Measurements from ENCODE around the gene KCTD19.

KCTD19 gene

GRCh38 chr16:67247192-67248072, 79.1 kb downstream of the KCTD19 start, which contains the start of gene FHOD1:
FHOD1 (minus strand) TSS chr16:67247481; CDS start chr16:67247410, 71 bp downstream.
- WGBS, 2 experiments (ENCODE audit: insufficient coverage in 2 of 2): 0 to 1% methylated on average over 49 to 52 of the region's 60 CpGs
- H3K27ac ChIP-seq (ENCODE audit: low read depth, low read length, severe bottlenecking): peak within 1 kb of the TSS; percentile 96

DNA sequence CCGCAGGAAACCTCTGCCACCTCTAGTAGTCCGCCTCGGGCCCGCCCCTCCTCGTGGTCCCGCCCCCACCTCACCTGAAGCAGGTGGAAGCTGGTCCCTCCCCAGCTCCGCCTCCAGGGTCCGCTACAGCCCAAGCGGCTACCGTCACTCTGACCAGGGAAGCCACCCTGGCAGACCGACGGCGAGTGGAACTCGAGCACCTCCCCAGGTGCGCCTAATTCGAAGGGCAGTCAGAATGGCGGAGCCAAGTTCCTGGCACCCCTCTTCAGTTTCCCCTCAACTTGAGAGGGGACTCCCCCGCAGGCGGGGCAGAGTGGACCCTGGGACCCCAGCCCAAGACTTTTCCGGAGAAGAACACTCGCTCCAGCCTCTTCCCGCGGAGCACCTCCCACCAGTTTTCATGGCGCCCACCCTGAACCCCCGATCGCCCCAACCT, 79.8 kb downstream of the KCTD19 start:
- H3K4me3 ChIP-seq (ENCODE audit: extremely low read depth, insufficient read depth, low read length, poor library complexity, severe bottlenecking): peak overlapping the region; percentile 86
- 0% methylated on average over 20 to 22 of the region's 26 CpGs for WGBS, 2 experiments (ENCODE audit: insufficient coverage in 2 of 2)
- H3K4me1 ChIP-seq (ENCODE audit: control insufficient read depth, insufficient read depth, low read length, poor library complexity, severe bottlenecking): peaks cover 49% of the 10 kb centered on the region
- peak overlapping the region; percentile 96 for H3K27ac ChIP-seq (ENCODE audit: low read depth, low read length, severe bottlenecking)
- no peaks in the 10 kb centered on the region for H3K9me3 ChIP-seq (ENCODE audit: control insufficient read depth, low read length)
- H3K36me3 ChIP-seq (ENCODE audit: control insufficient read depth, insufficient read depth, low read length): peaks cover 8% of the 10 kb centered on the region

More at GRCh38 chr16:67247192-67248072, 79.1 kb downstream of the KCTD19 start, which contains the start of gene FHOD1:
- Histone ChIP-seq H3K4me1 (ENCODE audit: control insufficient read depth, insufficient read depth, low read length, poor library complexity, severe bottlenecking) (peaks cover 42% of the 10 kb centered on the region), H3K4me3 (ENCODE audit: extremely low read depth, insufficient read depth, low read length, poor library complexity, severe bottlenecking) (peak within 1 kb of the TSS; percentile 86), H3K9me3 (ENCODE audit: control insufficient read depth, low read length) (no peaks in the 10 kb centered on the region), H3K36me3 (ENCODE audit: control insufficient read depth, insufficient read depth, low read length) (peaks cover 5% of the 10 kb centered on the region)

DNA sequence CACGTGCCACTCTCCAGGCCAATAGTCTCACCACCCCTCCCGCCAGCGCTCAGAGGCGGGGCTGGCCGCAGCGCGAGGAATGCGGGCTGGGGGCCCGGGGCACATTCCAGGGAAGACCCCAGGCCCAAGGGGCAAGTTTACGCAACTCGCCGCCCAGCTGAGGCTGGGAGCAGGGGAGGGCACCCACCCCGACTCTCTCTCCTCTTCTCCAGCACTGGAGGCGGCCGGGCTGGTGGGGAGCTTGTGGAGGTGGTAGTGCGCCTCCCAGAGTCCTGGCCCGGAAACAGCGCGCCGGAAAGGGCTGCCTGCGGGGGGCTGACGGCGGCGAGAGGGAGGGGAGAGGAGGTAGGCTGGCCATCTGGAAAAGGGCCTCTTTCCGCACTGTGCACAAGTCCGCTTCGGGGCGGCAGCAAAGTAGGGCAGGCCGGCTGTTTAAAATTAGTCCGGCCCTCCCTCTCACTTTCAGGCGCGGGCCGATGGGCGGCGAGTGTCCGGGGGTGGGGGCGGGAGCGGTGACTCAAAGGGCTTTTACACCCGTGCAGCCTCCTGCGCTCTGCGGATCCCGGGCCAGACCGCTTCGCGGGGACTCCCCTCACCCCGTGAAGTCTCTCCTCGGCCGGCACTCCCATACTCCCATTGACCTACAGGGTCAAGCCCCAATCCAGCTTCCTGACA, 80.3 kb downstream of the KCTD19 start:
- 0 to 1% methylated on average over 27 to 34 of the region's 48 CpGs for WGBS, 2 experiments (ENCODE audit: insufficient coverage in 2 of 2)
- Histone ChIP-seq H3K27ac (ENCODE audit: low read depth, low read length, severe bottlenecking) (peak overlapping the region; percentile 96), H3K36me3 (ENCODE audit: control insufficient read depth, insufficient read depth, low read length) (peaks cover 8% of the 10 kb centered on the region), H3K9me3 (ENCODE audit: control insufficient read depth, low read length) (no peaks in the 10 kb centered on the region), H3K4me3 (ENCODE audit: extremely low read depth, insufficient read depth, low read length, poor library complexity, severe bottlenecking) (peak overlapping the region; percentile 86), H3K4me1 (ENCODE audit: control insufficient read depth, insufficient read depth, low read length, poor library complexity, severe bottlenecking) (peaks cover 54% of the 10 kb centered on the region)

GRCh38 chr16:67245674-67246080, 80.9 kb downstream of the KCTD19 start:
- no peaks in the 10 kb centered on the region for H3K9me3 ChIP-seq (ENCODE audit: control insufficient read depth, low read length)
- WGBS, 2 experiments (ENCODE audit: insufficient coverage in 2 of 2): 15 to 32% methylated on average over 5 to 7 of the region's 8 CpGs
- peak overlapping the region; percentile 86 for H3K4me3 ChIP-seq (ENCODE audit: extremely low read depth, insufficient read depth, low read length, poor library complexity, severe bottlenecking)
- H3K36me3 ChIP-seq (ENCODE audit: control insufficient read depth, insufficient read depth, low read length): peaks cover 8% of the 10 kb centered on the region
- peaks cover 57% of the 10 kb centered on the region for H3K4me1 ChIP-seq (ENCODE audit: control insufficient read depth, insufficient read depth, low read length, poor library complexity, severe bottlenecking)
- peak overlapping the region; percentile 96 for H3K27ac ChIP-seq (ENCODE audit: low read depth, low read length, severe bottlenecking)

- H3K9me3 ChIP-seq (ENCODE audit: control insufficient read depth, low read length): no peaks in the 10 kb centered on the region
- H3K27ac ChIP-seq (ENCODE audit: low read depth, low read length, severe bottlenecking): peak overlapping the region; percentile 96
- 84 to 88% methylated on average over 3 to 4 of the region's 4 CpGs for WGBS, 2 experiments (ENCODE audit: insufficient coverage in 2 of 2)
- H3K36me3 ChIP-seq (ENCODE audit: control insufficient read depth, insufficient read depth, low read length): peaks cover 8% of the 10 kb centered on the region
- H3K4me3 ChIP-seq (ENCODE audit: extremely low read depth, insufficient read depth, low read length, poor library complexity, severe bottlenecking): peak overlapping the region; percentile 86
- peaks cover 62% of the 10 kb centered on the region for H3K4me1 ChIP-seq (ENCODE audit: control insufficient read depth, insufficient read depth, low read length, poor library complexity, severe bottlenecking)
These were observed 81.4 kb downstream of the KCTD19 start for GRCh38 chr16:67245186-67245585.

GRCh38 chr16:67244387-67245185, 82.0 kb downstream of the KCTD19 start:
- Histone ChIP-seq H3K9me3 (ENCODE audit: control insufficient read depth, low read length) (no peaks in the 10 kb centered on the region), H3K36me3 (ENCODE audit: control insufficient read depth, insufficient read depth, low read length) (peaks cover 13% of the 10 kb centered on the region), H3K4me3 (ENCODE audit: extremely low read depth, insufficient read depth, low read length, poor library complexity, severe bottlenecking) (peak overlapping the region; percentile 86), H3K4me1 (ENCODE audit: control insufficient read depth, insufficient read depth, low read length, poor library complexity, severe bottlenecking) (peaks cover 68% of the 10 kb centered on the region), H3K27ac (ENCODE audit: low read depth, low read length, severe bottlenecking) (peak overlapping the region; percentile 96)
- WGBS, 2 experiments (ENCODE audit: insufficient coverage in 2 of 2): 56 to 72% methylated on average over 4 to 5 of the region's 5 CpGs

- WGBS, 2 experiments (ENCODE audit: insufficient coverage in 2 of 2): 95 to 98% methylated on average over 4 of the region's 4 CpGs
- peaks cover 67% of the 10 kb centered on the region for H3K4me1 ChIP-seq (ENCODE audit: control insufficient read depth, insufficient read depth, low read length, poor library complexity, severe bottlenecking)
- no peak overlapping the region for H3K4me3 ChIP-seq (ENCODE audit: extremely low read depth, insufficient read depth, low read length, poor library complexity, severe bottlenecking)
- H3K9me3 ChIP-seq (ENCODE audit: control insufficient read depth, low read length): no peaks in the 10 kb centered on the region
- H3K27ac ChIP-seq (ENCODE audit: low read depth, low read length, severe bottlenecking): peak overlapping the region; percentile 96
- H3K36me3 ChIP-seq (ENCODE audit: control insufficient read depth, insufficient read depth, low read length): peaks cover 23% of the 10 kb centered on the region
These were observed 83.1 kb downstream of the KCTD19 start for GRCh38 chr16:67243481-67243880.

DNA sequence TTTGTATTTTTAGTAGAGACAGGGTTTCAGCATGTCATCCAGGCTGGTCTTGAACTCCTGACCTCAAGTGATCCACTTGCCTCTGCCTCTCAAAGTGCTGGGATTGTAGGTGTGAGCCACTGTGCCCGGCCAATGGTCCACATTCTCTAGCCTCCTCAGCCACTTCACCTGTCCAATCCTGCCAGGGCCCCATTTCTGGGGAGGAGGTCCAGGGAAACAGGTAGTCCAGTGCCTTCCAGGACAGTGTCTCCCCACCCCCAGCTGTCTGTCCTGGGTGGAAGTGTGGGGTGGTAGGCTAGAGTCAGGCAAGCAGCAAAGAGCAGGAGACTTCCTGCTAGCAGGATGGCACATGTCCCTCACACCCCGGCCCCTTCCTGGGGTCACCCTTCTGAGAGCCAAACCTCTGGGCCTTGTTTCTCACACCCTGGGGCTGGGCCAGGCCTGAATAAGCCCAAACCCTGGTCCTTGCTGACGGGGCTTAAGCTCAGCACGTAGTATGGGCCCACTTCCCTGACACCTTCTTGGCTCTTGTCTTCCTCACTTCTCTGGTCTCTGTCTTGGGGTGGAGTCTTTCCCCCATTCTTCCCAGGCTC, 84.3 kb downstream of the KCTD19 start:
- Histone ChIP-seq H3K4me1 (ENCODE audit: control insufficient read depth, insufficient read depth, low read length, poor library complexity, severe bottlenecking) (peaks cover 58% of the 10 kb centered on the region), H3K27ac (ENCODE audit: low read depth, low read length, severe bottlenecking) (peak overlapping the region; percentile 97), H3K9me3 (ENCODE audit: control insufficient read depth, low read length) (no peaks in the 10 kb centered on the region), H3K4me3 (ENCODE audit: extremely low read depth, insufficient read depth, low read length, poor library complexity, severe bottlenecking) (no peak overlapping the region), H3K36me3 (ENCODE audit: control insufficient read depth, insufficient read depth, low read length) (peaks cover 36% of the 10 kb centered on the region)
- WGBS, 2 experiments (ENCODE audit: insufficient coverage in 2 of 2): 87 to 93% methylated on average over 3 of the region's 4 CpGs

DNA sequence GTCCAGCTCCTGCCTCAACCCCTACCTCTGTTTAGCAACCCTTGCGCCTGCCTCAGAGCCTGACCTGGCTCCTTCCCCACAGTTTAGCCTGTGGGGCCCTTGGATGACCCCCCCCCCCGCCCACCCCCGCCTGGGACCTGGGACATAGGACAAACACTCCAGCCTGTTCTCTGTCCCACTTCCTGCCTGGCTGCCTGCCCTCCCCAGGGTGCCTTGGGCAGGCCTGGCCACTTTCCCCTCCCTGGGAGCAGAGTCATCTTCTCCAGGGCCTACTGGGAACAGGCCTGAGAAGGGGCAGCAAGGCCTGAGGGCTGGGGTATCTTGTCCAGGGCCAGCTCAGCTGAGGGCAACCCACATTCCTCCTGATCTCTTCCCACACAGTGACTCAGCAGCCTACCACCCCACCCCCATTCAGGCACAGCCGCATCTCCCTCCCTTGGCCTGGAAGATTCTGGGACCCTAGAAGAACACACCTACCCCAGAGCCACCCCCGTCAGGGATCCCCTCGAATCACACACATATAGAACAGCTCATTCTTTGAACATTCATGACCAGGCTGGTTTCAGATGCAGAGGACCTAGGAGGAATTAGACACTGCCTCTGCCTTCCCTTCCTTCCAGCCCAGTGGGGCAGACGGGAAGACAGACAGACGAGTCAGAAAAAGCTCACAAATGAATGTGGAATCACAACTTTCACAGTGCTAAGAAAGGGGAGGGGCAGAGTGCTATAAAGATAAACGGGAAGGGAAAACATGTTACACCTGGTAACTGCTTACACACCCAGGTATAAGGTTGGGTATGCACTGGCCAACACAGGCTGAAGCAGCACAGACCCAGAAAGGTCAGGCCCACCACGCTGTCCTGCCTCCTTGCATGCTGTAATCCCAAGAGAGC, 85.3 kb downstream of the KCTD19 start:
- WGBS, 2 experiments (ENCODE audit: insufficient coverage in 2 of 2): 75 to 79% methylated on average over 3 to 6 of the region's 10 CpGs
- no peak overlapping the region for H3K4me3 ChIP-seq (ENCODE audit: extremely low read depth, insufficient read depth, low read length, poor library complexity, severe bottlenecking)
- H3K4me1 ChIP-seq (ENCODE audit: control insufficient read depth, insufficient read depth, low read length, poor library complexity, severe bottlenecking): peaks cover 58% of the 10 kb centered on the region
- no peaks in the 10 kb centered on the region for H3K9me3 ChIP-seq (ENCODE audit: control insufficient read depth, low read length)
- peaks cover 45% of the 10 kb centered on the region for H3K36me3 ChIP-seq (ENCODE audit: control insufficient read depth, insufficient read depth, low read length)
- peak overlapping the region; percentile 97 for H3K27ac ChIP-seq (ENCODE audit: low read depth, low read length, severe bottlenecking)

Measured in mesodermal cell (in vitro differentiated cells).